Measurements from ENCODE around the gene DDX50. TPM values are rescaled to one million over a fixed set of nuclear protein-coding genes. Genes with fewer than 3 reads are reported as not detected.
"Not testable (repeated sequence)": the region's sequence is repeated elsewhere in the genome, so short reads cannot be mapped to it uniquely, and the experiment has no call there.

The DDX50 gene
- total RNA-seq, 2 donors from 2014 or later, result 30.6 to 33.9 TPM

GRCh38 chr10:68864611-68865010, 36.5 kb upstream of the DDX50 start:
- DNase-seq (ENCODE audit: low spot score), result no peak
- Histone ChIP-seq H3K27me3 (replicated peaks; ENCODE audit: insufficient read depth) (no peaks in the 10 kb centered on the region), H3K27ac (no peak overlapping the region), H3K4me3 (no peak overlapping the region), H3K36me3 (no peaks in the 10 kb centered on the region), H3K4me1 (ENCODE audit: control insufficient read depth in 1 of 2, low read depth in 2 of 2) (no peaks in the 10 kb centered on the region), H3K9me3 (peaks cover 13% of the 10 kb centered on the region)
- TF ChIP-seq CTCF (IDR thresholded peaks at IDR 0.05), result no peak
- ATAC-seq (ENCODE audit: insufficient number of reproducible peaks, low FRiP score, low read depth), result no peak

- not testable (repeated sequence) for ATAC-seq (ENCODE audit: insufficient number of reproducible peaks, low FRiP score, low read depth); H3K4me3 ChIP-seq; DNase-seq (ENCODE audit: low spot score)
These were observed 32.9 kb upstream of the DDX50 start for GRCh38 chr10:68868173-68868572.

GRCh38 chr10:68869623-68870022, 31.5 kb upstream of the DDX50 start:
- Histone ChIP-seq H3K4me3 (no peak overlapping the region), H3K27ac (no peak overlapping the region), H3K4me1 (ENCODE audit: control insufficient read depth in 1 of 2, low read depth in 2 of 2) (peaks cover 5 to 19% of the 10 kb centered on the region in 2 donors), H3K36me3 (no peaks in the 10 kb centered on the region), H3K9me3 (no peaks in the 10 kb centered on the region), H3K27me3 (replicated peaks; ENCODE audit: insufficient read depth) (no peaks in the 10 kb centered on the region)
- TF ChIP-seq CTCF (IDR thresholded peaks at IDR 0.05), result no peak
- no peak for ATAC-seq (ENCODE audit: insufficient number of reproducible peaks, low FRiP score, low read depth)
- no peak for DNase-seq (ENCODE audit: low spot score)

More at GRCh38 chr10:68868173-68868572, 32.9 kb upstream of the DDX50 start:
- H3K27ac ChIP-seq; H3K27me3 ChIP-seq (replicated peaks; ENCODE audit: insufficient read depth); H3K9me3 ChIP-seq; H3K36me3 ChIP-seq: not testable (repeated sequence)
- peaks cover 5 to 19% of the 10 kb centered on the region in 2 donors for H3K4me1 ChIP-seq (ENCODE audit: control insufficient read depth in 1 of 2, low read depth in 2 of 2)

GRCh38 chr10:68870061-68870460, 31.1 kb upstream of the DDX50 start:
- no peak overlapping the region for H3K27ac ChIP-seq
- no peaks in the 10 kb centered on the region for H3K9me3 ChIP-seq
- no peak overlapping the region for H3K4me3 ChIP-seq
- ATAC-seq (ENCODE audit: insufficient number of reproducible peaks, low FRiP score, low read depth) (no peak), DNase-seq (ENCODE audit: low spot score) (no peak)
- no peak for TF ChIP-seq CTCF (IDR thresholded peaks at IDR 0.05)
- no peaks in the 10 kb centered on the region for H3K27me3 ChIP-seq (replicated peaks; ENCODE audit: insufficient read depth)
- peaks cover 5 to 19% of the 10 kb centered on the region in 2 donors for H3K4me1 ChIP-seq (ENCODE audit: control insufficient read depth in 1 of 2, low read depth in 2 of 2)
- H3K36me3 ChIP-seq, result no peaks in the 10 kb centered on the region

- no peak for ATAC-seq (ENCODE audit: insufficient number of reproducible peaks, low FRiP score, low read depth)
These were observed 30.5 kb upstream of the DDX50 start for GRCh38 chr10:68870545-68871104.

More at GRCh38 chr10:68870545-68871104, 30.5 kb upstream of the DDX50 start:
- no peaks in the 10 kb centered on the region for H3K27me3 ChIP-seq (replicated peaks; ENCODE audit: insufficient read depth)
- no peak for DNase-seq (ENCODE audit: low spot score)
- H3K4me1 ChIP-seq (ENCODE audit: control insufficient read depth in 1 of 2, low read depth in 2 of 2), result peaks cover 5 to 19% of the 10 kb centered on the region in 2 donors
- H3K4me3 ChIP-seq, result no peak overlapping the region
- no peak for TF ChIP-seq CTCF (IDR thresholded peaks at IDR 0.05)
- no peaks in the 10 kb centered on the region for H3K9me3 ChIP-seq
- H3K27ac ChIP-seq, result no peak overlapping the region
- H3K36me3 ChIP-seq, result no peaks in the 10 kb centered on the region
